NCI-H2227 (cell line): ENCODE results near the gene TTLL5.

Experiments used
- DNase-seq: peaks from one replicate; lab custom pipeline; 2025; ENCODE audit not compliant: unreplicated experiment; lab: John Stamatoyannopoulos, UW

TTLL5 gene

GRCh38 chr14:75939200-75939599 lies 278.2 kb downstream of the TTLL5 start:
- DNase-seq: no peak

- no peak for DNase-seq
These were observed 280.0 kb downstream of the TTLL5 start for GRCh38 chr14:75941030-75941429.

- no peak for DNase-seq
These were observed 283.7 kb downstream of the TTLL5 start for GRCh38 chr14:75944607-75945241.

GRCh38 chr14:75946785-75947184 lies 285.7 kb downstream of the TTLL5 start:
- no peak for DNase-seq

GRCh38 chr14:75952489-75952888 lies 291.4 kb downstream of the TTLL5 start:
- DNase-seq: no peak

- DNase-seq: no peak
These were observed 298.0 kb downstream of the TTLL5 start for GRCh38 chr14:75959031-75959430.

GRCh38 chr14:75960231-75960630 lies 299.2 kb downstream of the TTLL5 start:
- no peak for DNase-seq

GRCh38 chr14:75961662-75962061 lies 300.6 kb downstream of the TTLL5 start:
- no peak for DNase-seq

GRCh38 chr14:75967866-75968265 lies 306.8 kb downstream of the TTLL5 start:
- DNase-seq: no peak

GRCh38 chr14:75968456-75968855 lies 307.4 kb downstream of the TTLL5 start:
- DNase-seq: no peak

- no peak for DNase-seq
These were observed 308.1 kb downstream of the TTLL5 start for GRCh38 chr14:75969126-75969525.

GRCh38 chr14:75969891-75970290 lies 308.8 kb downstream of the TTLL5 start:
- DNase-seq: no peak

- DNase-seq: no peak
These were observed 309.9 kb downstream of the TTLL5 start for GRCh38 chr14:75970989-75971388.

GRCh38 chr14:75971509-75971908 lies 310.5 kb downstream of the TTLL5 start:
- no peak for DNase-seq

- DNase-seq: no peak
These were observed 311.9 kb downstream of the TTLL5 start for GRCh38 chr14:75972801-75973421.

- DNase-seq: no peak
These were observed 316.0 kb downstream of the TTLL5 start for GRCh38 chr14:75976826-75977581.

- no peak for DNase-seq
These were observed 316.5 kb downstream of the TTLL5 start for GRCh38 chr14:75977582-75977943.

- no peak for DNase-seq
These were observed 317.2 kb downstream of the TTLL5 start for GRCh38 chr14:75978249-75978731.

- DNase-seq: peak; percentile 33
These were observed 318.1 kb downstream of the TTLL5 start for GRCh38 chr14:75979071-75979571.

GRCh38 chr14:75979648-75980565 lies 318.9 kb downstream of the TTLL5 start:
- DNase-seq: no peak

GRCh38 chr14:75980856-75981255 lies 319.8 kb downstream of the TTLL5 start:
- DNase-seq: no peak
